Liver (tissue), 3 donors: ENCODE data around the gene SH3PXD2A.

ENCODE experiments used
- RXRA ChIP-seq, 2 donors: IDR thresholded peaks; 2 replicates each; pipeline ENCODE4 v1.6.1; 2017 to 2018; ENCODE audit warnings: antibody characterized with exemption in 2 of 2, mild to moderate bottlenecking in 1 of 2
- SP1 ChIP-seq: IDR thresholded peaks from 2 replicates; pipeline ENCODE4 v1.6.1; 2018; ENCODE audit warnings: antibody characterized with exemption, mild to moderate bottlenecking
- TAF1 ChIP-seq: conservative IDR thresholded peaks from 2 replicates; pipeline ENCODE4 v1.6.1; 2016; ENCODE audit warnings: antibody characterized with exemption, mild to moderate bottlenecking
- YY1 ChIP-seq: IDR thresholded peaks from 2 replicates; pipeline ENCODE4 v1.6.1; 2016; ENCODE audit warnings: antibody characterized with exemption, mild to moderate bottlenecking
- TF ChIP-seq, protein P1 (sequence below): fragments of 150-350 bp; IDR thresholded peaks from 2 replicates; pipeline ENCODE4 v1.5.1; 2017; ENCODE audit warnings: improper control_type of control experiment, low read depth, low read length; ENCODE audit not compliant: missing input control
- TF ChIP-seq, protein P2 (sequence below): IDR thresholded peaks from 2 replicates; pipeline ENCODE4 v1.6.1; 2016; ENCODE audit warnings: antibody characterized with exemption, mild to moderate bottlenecking
- TF ChIP-seq, protein P3 (sequence below): IDR thresholded peaks from 2 replicates; pipeline ENCODE4 v1.6.1; 2016; ENCODE audit warnings: antibody characterized with exemption
- donor health status: healthy.
- donor health status: healthy.

DNA sequence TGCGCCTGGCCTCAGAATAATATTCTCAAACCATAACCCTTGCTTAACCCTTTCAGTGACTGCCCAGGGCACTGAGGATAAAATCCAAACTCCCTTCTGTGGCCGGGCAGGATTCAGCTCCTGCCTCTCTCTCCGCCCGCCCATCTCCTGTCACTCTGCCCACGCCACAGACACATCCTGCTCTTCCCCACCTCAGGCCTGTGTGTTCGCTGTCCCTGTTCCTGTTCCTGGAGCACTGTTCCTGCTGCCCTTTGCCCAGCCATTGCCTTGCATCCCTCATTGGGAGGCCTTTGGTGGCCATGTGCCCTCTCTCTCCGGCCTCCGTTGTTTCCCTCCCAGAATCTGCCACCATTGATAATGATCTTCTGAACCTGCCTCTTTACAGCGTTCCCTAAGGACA, 108.8 kb downstream of the SH3PXD2A start:
- TF ChIP-seq, protein P1, sequence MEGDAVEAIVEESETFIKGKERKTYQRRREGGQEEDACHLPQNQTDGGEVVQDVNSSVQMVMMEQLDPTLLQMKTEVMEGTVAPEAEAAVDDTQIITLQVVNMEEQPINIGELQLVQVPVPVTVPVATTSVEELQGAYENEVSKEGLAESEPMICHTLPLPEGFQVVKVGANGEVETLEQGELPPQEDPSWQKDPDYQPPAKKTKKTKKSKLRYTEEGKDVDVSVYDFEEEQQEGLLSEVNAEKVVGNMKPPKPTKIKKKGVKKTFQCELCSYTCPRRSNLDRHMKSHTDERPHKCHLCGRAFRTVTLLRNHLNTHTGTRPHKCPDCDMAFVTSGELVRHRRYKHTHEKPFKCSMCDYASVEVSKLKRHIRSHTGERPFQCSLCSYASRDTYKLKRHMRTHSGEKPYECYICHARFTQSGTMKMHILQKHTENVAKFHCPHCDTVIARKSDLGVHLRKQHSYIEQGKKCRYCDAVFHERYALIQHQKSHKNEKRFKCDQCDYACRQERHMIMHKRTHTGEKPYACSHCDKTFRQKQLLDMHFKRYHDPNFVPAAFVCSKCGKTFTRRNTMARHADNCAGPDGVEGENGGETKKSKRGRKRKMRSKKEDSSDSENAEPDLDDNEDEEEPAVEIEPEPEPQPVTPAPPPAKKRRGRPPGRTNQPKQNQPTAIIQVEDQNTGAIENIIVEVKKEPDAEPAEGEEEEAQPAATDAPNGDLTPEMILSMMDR: no peak
- TF ChIP-seq, protein P2, sequence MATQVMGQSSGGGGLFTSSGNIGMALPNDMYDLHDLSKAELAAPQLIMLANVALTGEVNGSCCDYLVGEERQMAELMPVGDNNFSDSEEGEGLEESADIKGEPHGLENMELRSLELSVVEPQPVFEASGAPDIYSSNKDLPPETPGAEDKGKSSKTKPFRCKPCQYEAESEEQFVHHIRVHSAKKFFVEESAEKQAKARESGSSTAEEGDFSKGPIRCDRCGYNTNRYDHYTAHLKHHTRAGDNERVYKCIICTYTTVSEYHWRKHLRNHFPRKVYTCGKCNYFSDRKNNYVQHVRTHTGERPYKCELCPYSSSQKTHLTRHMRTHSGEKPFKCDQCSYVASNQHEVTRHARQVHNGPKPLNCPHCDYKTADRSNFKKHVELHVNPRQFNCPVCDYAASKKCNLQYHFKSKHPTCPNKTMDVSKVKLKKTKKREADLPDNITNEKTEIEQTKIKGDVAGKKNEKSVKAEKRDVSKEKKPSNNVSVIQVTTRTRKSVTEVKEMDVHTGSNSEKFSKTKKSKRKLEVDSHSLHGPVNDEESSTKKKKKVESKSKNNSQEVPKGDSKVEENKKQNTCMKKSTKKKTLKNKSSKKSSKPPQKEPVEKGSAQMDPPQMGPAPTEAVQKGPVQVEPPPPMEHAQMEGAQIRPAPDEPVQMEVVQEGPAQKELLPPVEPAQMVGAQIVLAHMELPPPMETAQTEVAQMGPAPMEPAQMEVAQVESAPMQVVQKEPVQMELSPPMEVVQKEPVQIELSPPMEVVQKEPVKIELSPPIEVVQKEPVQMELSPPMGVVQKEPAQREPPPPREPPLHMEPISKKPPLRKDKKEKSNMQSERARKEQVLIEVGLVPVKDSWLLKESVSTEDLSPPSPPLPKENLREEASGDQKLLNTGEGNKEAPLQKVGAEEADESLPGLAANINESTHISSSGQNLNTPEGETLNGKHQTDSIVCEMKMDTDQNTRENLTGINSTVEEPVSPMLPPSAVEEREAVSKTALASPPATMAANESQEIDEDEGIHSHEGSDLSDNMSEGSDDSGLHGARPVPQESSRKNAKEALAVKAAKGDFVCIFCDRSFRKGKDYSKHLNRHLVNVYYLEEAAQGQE: no peak
- no peak for TF ChIP-seq TAF1
- no peak for TF ChIP-seq YY1
- TF ChIP-seq RXRA (IDR thresholded peaks at IDR 0.05): no peak
- TF ChIP-seq, protein P3, sequence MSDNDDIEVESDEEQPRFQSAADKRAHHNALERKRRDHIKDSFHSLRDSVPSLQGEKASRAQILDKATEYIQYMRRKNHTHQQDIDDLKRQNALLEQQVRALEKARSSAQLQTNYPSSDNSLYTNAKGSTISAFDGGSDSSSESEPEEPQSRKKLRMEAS: no peak
- no peak for TF ChIP-seq SP1
